ENCODE measurements around the gene PEX14.

Gene PEX14

DNA sequence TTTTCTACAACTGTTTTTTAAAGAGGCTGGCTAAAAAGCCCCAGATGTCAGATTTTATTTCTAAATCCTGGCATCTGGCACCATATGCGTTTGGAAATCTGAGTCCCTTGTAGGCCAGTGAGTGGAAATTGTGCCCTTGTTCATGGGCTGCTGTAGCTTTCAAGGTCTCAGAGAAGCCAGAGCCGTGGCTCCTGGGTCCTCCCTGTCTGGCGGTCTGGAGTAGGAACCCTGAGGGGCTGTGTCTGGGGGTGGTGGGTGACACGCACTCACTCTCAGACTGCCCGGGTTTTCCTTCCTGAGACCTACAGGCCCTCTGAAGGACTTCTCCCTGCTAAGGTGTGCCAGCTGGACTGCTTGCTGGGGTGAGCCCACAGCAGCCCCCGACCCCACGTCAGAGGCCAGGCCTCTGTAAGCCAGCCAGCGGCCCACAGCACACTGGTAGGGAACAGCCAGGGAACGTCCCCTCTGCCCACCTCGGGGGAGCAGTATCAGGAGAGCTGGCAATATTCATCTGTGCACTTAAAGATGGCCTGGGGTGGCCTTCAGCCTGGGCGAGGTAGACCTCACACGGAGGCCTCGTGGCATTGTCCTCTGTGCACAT, 151.5 kb downstream of the PEX14 start:
- H3K36me3 ChIP-seq = peaks cover 45% of the 10 kb centered on the region
- H3K9ac ChIP-seq = no peak overlapping the region
- H4K20me1 ChIP-seq = no peaks in the 10 kb centered on the region
- H3K9me3 ChIP-seq = no peaks in the 10 kb centered on the region
- 0 out of 2 replicates have a peak overlapping the region, but pooled peaks have one; percentile 35 for H3K27ac ChIP-seq
- peaks cover 40% of the 10 kb centered on the region for H3K4me1 ChIP-seq
- no peak overlapping the region for H3K4me2 ChIP-seq
- no peak overlapping the region for H3K4me3 ChIP-seq
- no peaks in the 10 kb centered on the region for H3K27me3 ChIP-seq
- TF ChIP-seq Cebpa-rat (IDR thresholded peaks at IDR 0.05) = no peak

DNA sequence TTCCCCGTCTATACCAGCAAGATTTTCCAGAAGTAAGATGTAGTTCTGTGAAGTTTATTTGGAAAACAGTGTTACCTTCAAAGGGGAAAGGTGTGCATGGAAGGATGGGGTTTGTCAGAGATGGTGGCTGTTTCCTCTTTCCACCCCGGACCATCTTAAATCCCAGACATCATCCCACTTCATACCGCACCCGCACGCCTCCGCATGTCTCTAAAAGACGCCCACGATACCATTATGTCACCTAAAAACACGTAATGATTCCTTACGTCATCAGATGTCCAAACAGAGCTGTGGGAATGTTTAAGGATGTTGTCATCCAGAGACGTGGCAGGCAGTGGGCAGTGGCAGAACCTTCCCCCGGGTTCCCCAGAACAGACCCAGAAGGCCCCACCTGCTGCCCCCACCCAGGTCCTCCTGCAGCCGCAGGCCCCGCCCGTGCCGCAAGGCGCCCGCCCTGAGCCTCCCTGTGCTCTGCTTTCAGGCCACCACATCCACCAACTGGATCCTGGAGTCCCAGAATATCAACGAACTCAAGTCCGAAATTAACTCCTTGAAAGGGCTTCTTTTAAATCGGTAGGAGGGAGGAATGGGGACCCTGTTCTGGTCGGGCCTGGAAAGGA, 152.2 kb downstream of the PEX14 start:
- peaks cover 45% of the 10 kb centered on the region for H3K4me1 ChIP-seq
- H3K9ac ChIP-seq = no peak overlapping the region
- H3K27me3 ChIP-seq = no peaks in the 10 kb centered on the region
- TF ChIP-seq Cebpa-rat (IDR thresholded peaks at IDR 0.05) = no peak
- H3K27ac ChIP-seq = no peak overlapping the region
- H3K4me3 ChIP-seq = no peak overlapping the region
- H3K9me3 ChIP-seq = no peaks in the 10 kb centered on the region
- H3K4me2 ChIP-seq = no peak overlapping the region
- H3K36me3 ChIP-seq = peaks cover 41% of the 10 kb centered on the region
- no peaks in the 10 kb centered on the region for H4K20me1 ChIP-seq

DNA sequence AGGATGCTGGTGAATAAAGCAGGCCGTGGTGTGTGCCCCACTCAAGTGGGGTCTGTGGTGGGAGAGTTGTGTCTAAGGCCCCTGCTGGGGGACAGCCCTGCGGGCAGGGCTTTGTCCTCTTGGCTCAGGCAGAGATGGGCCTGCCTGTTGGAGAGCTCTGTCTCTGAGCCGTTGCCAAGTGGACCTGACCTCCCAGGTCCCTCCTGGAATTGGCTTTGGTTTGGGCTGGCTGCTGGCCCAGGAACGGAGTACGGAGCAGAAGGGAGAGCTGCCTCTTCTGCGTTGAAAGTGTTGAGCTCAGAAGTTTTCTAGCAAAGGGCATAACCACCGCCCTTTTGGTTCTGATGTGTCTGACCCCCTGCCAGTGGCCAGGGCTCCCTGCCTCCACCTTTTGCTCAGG, 153.9 kb downstream of the PEX14 start:
- TF ChIP-seq Cebpa-rat (IDR thresholded peaks at IDR 0.05) = no peak
- Histone ChIP-seq H3K27ac (peak overlapping the region; percentile 87), H3K36me3 (peaks cover 26% of the 10 kb centered on the region), H3K4me2 (peak overlapping the region; percentile 91), H3K4me3 (no peak overlapping the region), H3K4me1 (peaks cover 61% of the 10 kb centered on the region), H3K9me3 (no peaks in the 10 kb centered on the region), H4K20me1 (no peaks in the 10 kb centered on the region), H3K27me3 (no peaks in the 10 kb centered on the region), H3K9ac (no peak overlapping the region)

DNA sequence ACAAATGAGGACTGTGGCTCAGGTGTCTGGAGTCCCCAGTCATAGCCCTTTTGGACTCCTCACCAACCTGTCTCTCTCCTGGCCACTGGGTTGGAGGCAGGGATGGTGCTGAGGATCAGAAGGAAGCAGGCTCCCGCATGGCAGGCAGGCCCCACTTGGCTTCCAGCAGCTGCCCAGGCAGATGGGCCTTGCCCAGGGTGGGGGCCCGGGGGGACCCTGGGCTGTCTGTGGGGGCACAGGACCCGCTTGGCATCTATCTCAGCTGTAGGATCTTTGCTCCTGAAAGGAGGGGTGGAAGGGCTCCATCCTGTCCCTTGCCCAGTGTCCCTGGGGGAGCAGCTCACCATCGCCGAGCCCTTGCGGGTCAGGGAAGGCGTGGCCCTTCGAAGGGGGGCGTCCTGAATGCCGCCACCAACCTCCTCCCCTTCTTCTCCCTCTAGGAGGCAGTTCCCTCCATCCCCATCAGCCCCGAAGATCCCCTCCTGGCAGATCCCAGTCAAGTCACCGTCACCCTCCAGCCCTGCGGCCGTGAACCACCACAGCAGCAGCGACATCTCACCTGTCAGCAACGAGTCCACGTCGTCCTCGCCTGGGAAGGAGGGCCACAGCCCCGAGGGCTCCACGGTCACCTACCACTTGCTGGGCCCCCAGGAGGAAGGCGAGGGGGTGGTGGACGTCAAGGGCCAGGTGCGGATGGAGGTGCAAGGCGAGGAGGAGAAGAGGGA, 154.5 kb downstream of the PEX14 start:
- H3K4me1 ChIP-seq = peaks cover 66% of the 10 kb centered on the region

DNA sequence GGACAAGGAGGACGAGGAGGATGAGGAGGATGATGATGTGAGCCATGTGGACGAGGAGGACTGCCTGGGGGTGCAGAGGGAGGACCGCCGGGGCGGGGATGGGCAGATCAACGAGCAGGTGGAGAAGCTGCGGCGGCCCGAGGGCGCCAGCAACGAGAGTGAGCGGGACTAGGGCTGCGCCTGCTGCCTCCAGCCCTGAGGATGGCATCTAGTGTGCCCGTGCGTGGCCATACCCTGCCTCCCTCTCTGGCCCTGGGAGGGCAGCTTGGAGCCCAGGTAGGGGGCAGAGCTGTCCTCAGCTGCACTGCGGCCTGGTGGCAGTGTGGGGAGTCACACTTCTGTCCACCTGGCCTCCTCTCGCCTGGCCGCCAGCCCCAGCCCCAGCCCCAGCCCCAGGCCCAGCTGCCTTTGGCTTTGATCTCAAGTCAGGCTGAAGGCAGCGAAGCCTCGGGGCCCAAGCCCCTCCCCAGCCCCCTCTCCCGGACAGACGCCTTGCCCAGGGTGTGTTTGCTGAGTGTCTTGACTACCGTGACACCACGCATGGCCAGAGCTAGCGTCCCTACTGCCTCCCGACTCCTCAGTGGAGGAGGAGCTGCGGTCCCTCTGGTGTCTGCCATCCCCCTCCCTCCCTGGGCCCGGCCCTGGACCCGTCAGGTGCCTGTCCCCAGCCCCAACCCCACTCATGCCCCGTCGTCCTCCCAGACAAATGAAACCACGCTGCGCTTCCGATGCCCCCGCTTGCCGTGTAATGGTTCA, 155.2 kb downstream of the PEX14 start:
- Histone ChIP-seq H3K4me3 (peak overlapping the region; percentile 38; the same call in 1 of the 2 replicates), H3K4me2 (peak overlapping the region; percentile 91), H3K9me3 (no peaks in the 10 kb centered on the region), H4K20me1 (no peaks in the 10 kb centered on the region), H3K27me3 (no peaks in the 10 kb centered on the region), H3K9ac (peak overlapping the region; percentile 67), H3K27ac (peak overlapping the region; percentile 87), H3K36me3 (peaks cover 13% of the 10 kb centered on the region; the same call in 1 of the 2 replicates), H3K4me1 (peaks cover 74% of the 10 kb centered on the region)
- no peak for TF ChIP-seq Cebpa-rat (IDR thresholded peaks at IDR 0.05)

More for the DNA sequence above, 154.5 kb downstream of the PEX14 start:
- no peaks in the 10 kb centered on the region for H3K27me3 ChIP-seq
- no peaks in the 10 kb centered on the region for H3K9me3 ChIP-seq
- peaks cover 21% of the 10 kb centered on the region for H3K36me3 ChIP-seq
- H4K20me1 ChIP-seq = no peaks in the 10 kb centered on the region
- peak overlapping the region; percentile 67; the same call in 1 of the 2 replicates for H3K9ac ChIP-seq
- H3K4me3 ChIP-seq = 0 out of 2 replicates have a peak overlapping the region, but pooled peaks have one; percentile 38
- no peak for TF ChIP-seq Cebpa-rat (IDR thresholded peaks at IDR 0.05)
- H3K4me2 ChIP-seq = peak overlapping the region; percentile 91
- peak overlapping the region; percentile 87 for H3K27ac ChIP-seq

DNA sequence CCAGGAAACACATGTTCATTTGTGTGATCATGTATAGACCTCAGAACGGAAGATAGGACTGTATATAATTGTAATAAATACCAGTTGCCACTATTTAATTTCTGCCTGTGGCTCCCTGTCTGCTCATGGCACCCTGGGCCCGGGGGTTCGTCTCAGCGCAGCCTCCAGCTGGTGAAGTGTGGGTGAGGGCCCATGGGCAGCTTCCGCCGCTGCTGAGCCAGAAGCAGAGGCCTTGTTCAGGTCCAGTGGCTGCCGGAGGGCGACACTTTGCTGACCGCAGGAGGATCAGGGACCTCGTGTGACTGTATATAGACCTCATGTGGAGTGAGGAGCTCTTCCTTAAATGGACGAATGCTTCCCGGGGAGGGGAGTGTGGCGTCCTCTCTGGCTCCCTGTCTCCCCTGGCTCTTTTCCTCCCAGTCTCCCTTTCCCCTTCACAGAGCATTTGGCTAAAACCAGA, 155.9 kb downstream of the PEX14 start:
- peak overlapping the region; percentile 91 for H3K4me2 ChIP-seq
- peak overlapping the region; percentile 87 for H3K27ac ChIP-seq
- no peaks in the 10 kb centered on the region for H4K20me1 ChIP-seq
- H3K4me3 ChIP-seq = peak overlapping the region; percentile 38; the same call in 1 of the 2 replicates
- H3K9me3 ChIP-seq = no peaks in the 10 kb centered on the region
- H3K4me1 ChIP-seq = peaks cover 81% of the 10 kb centered on the region
- H3K27me3 ChIP-seq = no peaks in the 10 kb centered on the region
- H3K36me3 ChIP-seq = peaks cover 6% of the 10 kb centered on the region; the same call in 1 of the 2 replicates
- no peak for TF ChIP-seq Cebpa-rat (IDR thresholded peaks at IDR 0.05)
- peak overlapping the region; percentile 67 for H3K9ac ChIP-seq

DNA sequence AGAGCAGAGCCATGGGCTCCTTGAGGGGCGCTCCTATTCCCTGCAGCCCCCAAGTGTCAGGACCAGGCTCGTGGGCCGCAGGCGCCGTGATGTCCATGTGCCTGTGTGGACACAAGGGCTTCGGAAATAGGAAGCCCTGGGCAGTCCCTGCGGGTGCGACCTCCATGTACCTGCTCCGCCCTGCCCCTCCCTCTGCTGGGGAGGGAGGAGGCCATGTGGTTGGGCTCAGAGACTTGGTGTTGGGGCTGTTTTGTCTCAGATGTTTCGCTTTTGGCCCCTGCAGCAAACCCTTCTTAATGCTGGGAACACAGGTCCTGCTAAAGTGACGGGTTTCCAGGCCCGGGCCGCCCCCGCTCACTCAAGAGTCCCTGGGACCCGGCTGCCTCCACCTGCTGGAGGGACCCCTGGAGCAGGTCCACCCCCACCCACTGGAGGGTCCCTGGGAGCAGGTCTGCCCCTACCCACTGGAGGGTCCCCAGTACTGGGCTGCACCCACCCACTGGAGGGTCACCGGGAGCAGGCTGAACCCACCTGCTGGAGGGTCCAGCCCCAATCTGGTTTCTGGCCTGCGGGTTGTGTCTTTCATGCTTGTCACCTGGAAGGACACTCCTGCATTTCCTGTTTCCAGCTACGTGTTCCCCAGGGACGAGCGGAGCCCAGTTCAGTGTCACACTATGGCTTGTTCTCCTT, 156.5 kb downstream of the PEX14 start:
- peak overlapping the region; percentile 67 for H3K9ac ChIP-seq
- H4K20me1 ChIP-seq = no peaks in the 10 kb centered on the region
- peaks cover 87% of the 10 kb centered on the region for H3K4me1 ChIP-seq
- peak overlapping the region; percentile 87 for H3K27ac ChIP-seq
- H3K27me3 ChIP-seq = no peaks in the 10 kb centered on the region
- no peaks in the 10 kb centered on the region for H3K9me3 ChIP-seq
- H3K36me3 ChIP-seq = 0 out of 2 replicates have a peak, but pooled peaks cover 4% of the 10 kb centered on the region
- TF ChIP-seq Cebpa-rat (IDR thresholded peaks at IDR 0.05) = no peak
- H3K4me2 ChIP-seq = peak overlapping the region; percentile 91
- peak overlapping the region; percentile 38; the same call in 1 of the 2 replicates for H3K4me3 ChIP-seq

DNA sequence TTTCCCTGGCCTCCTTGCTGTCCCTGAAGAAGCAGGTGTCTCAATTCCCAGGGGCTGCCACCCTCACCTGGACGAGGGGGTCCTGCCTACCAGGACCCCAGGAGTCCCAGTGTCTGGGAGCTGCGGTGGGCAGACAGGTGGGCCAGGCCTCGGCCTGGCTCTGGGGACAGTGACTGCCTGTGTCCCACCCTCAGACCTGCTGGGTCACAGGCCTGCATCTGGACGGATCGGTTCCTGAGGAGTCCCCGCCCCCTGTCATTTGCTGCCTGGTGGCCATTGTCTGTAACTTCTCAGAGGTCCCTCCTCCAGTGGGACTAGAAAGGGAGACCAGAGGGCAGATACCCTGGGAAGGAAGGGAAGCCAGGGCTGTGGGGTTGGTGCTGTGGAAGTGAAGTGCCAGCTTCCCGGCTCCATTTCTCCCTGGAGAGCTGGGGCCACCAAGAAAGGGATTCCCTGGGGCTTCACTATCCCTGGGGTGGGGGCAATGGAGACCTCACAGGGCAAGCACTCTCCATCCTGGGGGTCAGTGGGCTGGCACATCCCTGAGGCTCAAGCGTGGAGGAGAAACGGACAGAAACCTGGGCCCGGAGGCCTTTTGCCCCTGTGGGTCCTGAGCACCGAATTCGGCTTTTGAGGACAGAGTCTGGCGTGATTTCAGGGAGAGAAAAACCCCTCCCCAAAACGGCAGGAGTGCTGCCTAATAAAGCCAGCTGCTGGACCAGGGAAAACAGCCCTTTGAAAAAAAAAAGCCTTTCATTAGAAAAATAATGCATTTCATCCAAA, 157.3 kb downstream of the PEX14 start:
- no peak overlapping the region for H3K4me3 ChIP-seq
- H4K20me1 ChIP-seq = no peaks in the 10 kb centered on the region
- H3K9me3 ChIP-seq = no peaks in the 10 kb centered on the region
- peak overlapping the region; percentile 87 for H3K27ac ChIP-seq
- H3K4me1 ChIP-seq = peaks cover 88% of the 10 kb centered on the region
- no peak for TF ChIP-seq Cebpa-rat (IDR thresholded peaks at IDR 0.05)
- H3K36me3 ChIP-seq = no peaks in the 10 kb centered on the region
- H3K4me2 ChIP-seq = peak overlapping the region; percentile 91
- H3K27me3 ChIP-seq = no peaks in the 10 kb centered on the region
- peak overlapping the region; percentile 67 for H3K9ac ChIP-seq

Data from BLaER1 (cell line).